Stimulated activated CD8-positive, alpha-beta memory T cell treated with anti-CD3 and anti-CD28 coated beads, Interleukin-7, amount 100 ng/mL, for 48 hours (primary cell): Measurements from ENCODE around the gene EHBP1.
"Not testable (repeated sequence)": the region's sequence is repeated elsewhere in the genome, so short reads cannot be mapped to it uniquely, and the experiment has no call there.

Source experiments
- DNase-seq, 2 donors: peaks; one replicate each; pipeline ENCODE4 v3.0.0-alpha.2; 2020; ENCODE audit warnings: low read depth in 1 of 2; ENCODE audit errors: extremely low read depth in 1 of 2

EHBP1 gene

GRCh38 chr2:63058144-63058920 lies 352.8 kb downstream of the EHBP1 start:
- no peak for DNase-seq

GRCh38 chr2:63058921-63059792 lies 353.6 kb downstream of the EHBP1 start:
- no peak for DNase-seq

GRCh38 chr2:63059793-63060471 lies 354.4 kb downstream of the EHBP1 start:
- DNase-seq, result no peak

- DNase-seq, result no peak
These were observed 355.0 kb downstream of the EHBP1 start for GRCh38 chr2:63060472-63060991.

- DNase-seq, result no peak
These were observed 358.7 kb downstream of the EHBP1 start for GRCh38 chr2:63064197-63064596.

GRCh38 chr2:63064661-63065060 lies 359.1 kb downstream of the EHBP1 start:
- DNase-seq, result no peak

- no peak for DNase-seq
These were observed 360.8 kb downstream of the EHBP1 start for GRCh38 chr2:63066265-63066664.

- no peak for DNase-seq
These were observed 361.3 kb downstream of the EHBP1 start for GRCh38 chr2:63066838-63067237.

- no peak for DNase-seq
These were observed 366.2 kb downstream of the EHBP1 start for GRCh38 chr2:63071664-63072063.

GRCh38 chr2:63073994-63074393 lies 368.5 kb downstream of the EHBP1 start:
- no peak for DNase-seq

- not testable (repeated sequence) for DNase-seq
These were observed 368.9 kb downstream of the EHBP1 start for GRCh38 chr2:63074399-63074798.

- DNase-seq, result no peak
These were observed 373.5 kb downstream of the EHBP1 start for GRCh38 chr2:63078852-63079606.

- no peak for DNase-seq
These were observed 375.9 kb downstream of the EHBP1 start for GRCh38 chr2:63081404-63081803.

GRCh38 chr2:63086687-63087086 lies 381.2 kb downstream of the EHBP1 start:
- no peak for DNase-seq

GRCh38 chr2:63092401-63092800 lies 386.9 kb downstream of the EHBP1 start:
- no peak for DNase-seq

GRCh38 chr2:63092857-63093256 lies 387.3 kb downstream of the EHBP1 start:
- no peak for DNase-seq

- DNase-seq, result no peak
These were observed 388.0 kb downstream of the EHBP1 start for GRCh38 chr2:63093502-63093901.
